Lower leg skin (tissue), 3 donors: ENCODE data around the gene POMT2.

Source experiments
- POLR2A ChIP-seq, 2 donors: fragments of 450-650 bp; IDR thresholded peaks; one replicate each; pipeline ENCODE4 v1.6.1; 2016 to 2017; ENCODE audit warnings: antibody characterized with exemption in 2 of 2, mild to moderate bottlenecking in 1 of 2, moderate library complexity in 1 of 2
- TF ChIP-seq, protein P1 (sequence below), 3 donors: fragments of 450-650 bp; IDR thresholded peaks; one replicate each; pipeline ENCODE4 v1.5.1; 2016; ENCODE audit warnings: antibody characterized with exemption in 3 of 3, mild to moderate bottlenecking in 3 of 3, moderate library complexity in 2 of 3

GRCh38 chr14:77265187-77265515 is 55.5 kb downstream of the POMT2 start:
- TF ChIP-seq, protein P1, sequence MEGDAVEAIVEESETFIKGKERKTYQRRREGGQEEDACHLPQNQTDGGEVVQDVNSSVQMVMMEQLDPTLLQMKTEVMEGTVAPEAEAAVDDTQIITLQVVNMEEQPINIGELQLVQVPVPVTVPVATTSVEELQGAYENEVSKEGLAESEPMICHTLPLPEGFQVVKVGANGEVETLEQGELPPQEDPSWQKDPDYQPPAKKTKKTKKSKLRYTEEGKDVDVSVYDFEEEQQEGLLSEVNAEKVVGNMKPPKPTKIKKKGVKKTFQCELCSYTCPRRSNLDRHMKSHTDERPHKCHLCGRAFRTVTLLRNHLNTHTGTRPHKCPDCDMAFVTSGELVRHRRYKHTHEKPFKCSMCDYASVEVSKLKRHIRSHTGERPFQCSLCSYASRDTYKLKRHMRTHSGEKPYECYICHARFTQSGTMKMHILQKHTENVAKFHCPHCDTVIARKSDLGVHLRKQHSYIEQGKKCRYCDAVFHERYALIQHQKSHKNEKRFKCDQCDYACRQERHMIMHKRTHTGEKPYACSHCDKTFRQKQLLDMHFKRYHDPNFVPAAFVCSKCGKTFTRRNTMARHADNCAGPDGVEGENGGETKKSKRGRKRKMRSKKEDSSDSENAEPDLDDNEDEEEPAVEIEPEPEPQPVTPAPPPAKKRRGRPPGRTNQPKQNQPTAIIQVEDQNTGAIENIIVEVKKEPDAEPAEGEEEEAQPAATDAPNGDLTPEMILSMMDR (IDR thresholded peaks at IDR 0.05) = no peak
- no peak for TF ChIP-seq POLR2A (IDR thresholded peaks at IDR 0.05)
